GM12878 (cell line): ENCODE results near the gene MTRFR. TPM values are rescaled to one million over a fixed set of nuclear protein-coding genes. Genes with fewer than 3 reads are reported as not detected.
A peak's percentile ranks its signal among the peaks of the same experiment; 100 is the strongest.

Source experiments
- ATAC-seq: fragments of 200-7000 bp; cut with Tn5 transposase; 3 replicates; pipeline ENCODE4 v1.9.1; 2020; ENCODE audit warnings: mild to moderate bottlenecking, moderate library complexity
- BruUV-seq: library from RNA; stranded (reverse); fragments of 400-500 nt; replicated peaks from 2 replicates; lab custom pipeline; 2021; lab: Mats Ljungman, UMichigan
- CTCF ChIA-PET: fragments of 300-600 bp; sonication (Branson Sonifier 250); formaldehyde crosslinking; extraction: SDS; loops from one replicate; lab custom pipeline; 2021; ENCODE audit warnings: inconsistent platforms; lab: Yijun Ruan, JAX
- POLR2A ChIA-PET: fragments of 350-600 bp; formaldehyde crosslinking; extraction: SDS; loops from one replicate; lab custom pipeline; 2021; ENCODE audit warnings: inconsistent platforms; lab: Charles Lee
- RAD21 ChIA-PET: fragments of 300-600 bp; sonication (Branson Sonifier 250); formaldehyde crosslinking; loops from one replicate; lab custom pipeline; 2023; ENCODE audit warnings: antibody characterized with exemption; ENCODE audit not compliant: unreplicated experiment; lab: Charles Lee
- SMC1A ChIA-PET: fragments of 300-600 bp; sonication (Branson Sonifier 250); formaldehyde crosslinking; loops from one replicate; lab custom pipeline; 2023; ENCODE audit not compliant: unreplicated experiment, uncharacterized antibody; lab: Charles Lee
- DNase-seq: peaks from one replicate; pipeline ENCODE4 v3.0.0-alpha.2; 2011; ENCODE audit warnings: low read depth, low spot score
- FAIRE-seq: peaks from 3 replicates; lab custom pipeline; 2011; peaks lifted over from hg19 to GRCh38; lab: Jason Lieb, UNC
- H2AFZ ChIP-seq: 2 replicates; pipeline ENCODE4 v1.6.0; 2011; ENCODE audit warnings: low read depth, low read length, control low read depth; ENCODE audit not compliant: control insufficient read depth
- H3K27ac ChIP-seq: 2 replicates; pipeline ENCODE4 v1.5.1; 2011; ENCODE audit warnings: control low read depth; ENCODE audit not compliant: control insufficient read depth, insufficient read depth
- H3K27me3 ChIP-seq, 2 experiments: replicated peaks in 1 of 2; 2 replicates each; pipeline versions ENCODE4 v1.6.0 to v1.6.1; 2011; ENCODE audit warnings: low read length in 1 of 2; ENCODE audit not compliant: control insufficient read depth in 2 of 2, insufficient read depth in 2 of 2
- H3K36me3 ChIP-seq, 2 experiments: 2 replicates each; pipeline ENCODE4 v1.5.1; 2011; ENCODE audit warnings: low read length in 1 of 2; ENCODE audit not compliant: control insufficient read depth in 2 of 2, insufficient read depth in 2 of 2
- H3K4me1 ChIP-seq: 2 replicates; pipeline ENCODE4 v1.6.1; 2011; ENCODE audit warnings: mild to moderate bottlenecking, low read length, moderate library complexity, mixed read lengths; ENCODE audit not compliant: control insufficient read depth, insufficient read depth
- H3K4me2 ChIP-seq: 2 replicates; pipeline ENCODE4 v1.6.0; 2011; ENCODE audit warnings: control low read depth; ENCODE audit not compliant: control insufficient read depth, insufficient read depth
- H3K4me3 ChIP-seq: fragments of 200-600 bp; sonication (generic); 2 replicates; pipeline ENCODE4 v1.5.1; 2016
- H3K79me2 ChIP-seq: 2 replicates; pipeline ENCODE4 v1.6.0; 2011; ENCODE audit warnings: low read length; ENCODE audit not compliant: control insufficient read depth, insufficient read depth
- H3K9ac ChIP-seq: 2 replicates; pipeline ENCODE4 v1.8.0; 2011; ENCODE audit warnings: low read length, control low read depth, mixed read lengths; ENCODE audit not compliant: control insufficient read depth, insufficient read depth
- H3K9me3 ChIP-seq: replicated peaks from 3 replicates; pipeline ENCODE4 v1.5.1; 2011; ENCODE audit warnings: mild to moderate bottlenecking, low read length; ENCODE audit not compliant: control insufficient read depth, insufficient read depth
- H4K20me1 ChIP-seq: 2 replicates; pipeline ENCODE4 v1.6.0; 2011; ENCODE audit not compliant: control insufficient read depth, insufficient read depth
- DPF2 ChIP-seq: fragments of 450-650 bp; IDR thresholded peaks from 2 replicates; pipeline ENCODE4 v1.6.1; 2017; ENCODE audit warnings: mild to moderate bottlenecking
- FOXK2 ChIP-seq: fragments of 450-650 bp; IDR thresholded peaks from 2 replicates; pipeline ENCODE4 v1.6.1; 2017; ENCODE audit warnings: mild to moderate bottlenecking, moderate library complexity
- RFX5 ChIP-seq: IDR thresholded peaks from 2 replicates; pipeline ENCODE4 v1.6.1; 2011; ENCODE audit warnings: low read depth, low read length, improper control_type of control experiment
- STAT1 ChIP-seq: fragments of 450-650 bp; conservative IDR thresholded peaks from 2 replicates; pipeline ENCODE4 v1.6.1; 2014; ENCODE audit warnings: antibody characterized with exemption, mild to moderate bottlenecking
- YY1 ChIP-seq: IDR thresholded peaks from 2 replicates; pipeline ENCODE4 v1.6.1; 2011; ENCODE audit warnings: low read depth, mild to moderate bottlenecking, low read length
- ZZZ3 ChIP-seq: IDR thresholded peaks from 2 replicates; pipeline ENCODE4 v1.6.1; 2011; ENCODE audit warnings: low read depth; ENCODE audit not compliant: control insufficient read depth, insufficient read length
- WGBS: methylation state at CpG from one replicate; pipeline ENCODE4 v1.1.6; 2016; ENCODE audit warnings: low lambda C conversion rate; ENCODE audit not compliant: insufficient replicate concordance, insufficient coverage; ENCODE audit errors: missing lambda C conversion rate; 5-methylcytosine and 5-hydroxymethylcytosine counted together
- in situ Hi-C: fragments of 300-500 bp; cut with MboI; formaldehyde crosslinking; loops from 9 replicates; pipeline ENCODE4 v1.14.3; 2018; ENCODE audit warnings: mixed read lengths
- intact Hi-C: fragments of 100-400 bp; cut with micrococcal nuclease; formaldehyde crosslinking; loops from one replicate; pipeline ENCODE4 v1.14.2; 2022; ENCODE audit not compliant: unreplicated experiment
- polyA plus RNA-seq, 11 experiments: library from polyadenylated mRNA; depleted of rRNA in 4 of 11; unstranded in 6 of 11; stranded (reverse) in 5 of 11; fragments of >200 nt; fragmentation: Nextera tagmentation in 4 of 11; fragmentation: Illumina TruSeq in 1 of 11; extraction: Ambion mirVana in 4 of 11; extraction: Trizol in 1 of 11; gene quantifications; 1 replicate in 1 of 11; 2 replicates in 10 of 11; pipeline versions ENCODE4 v1.2.1 to v1.2.3, GENCODE V29; 2011 to 2016; ENCODE audit warnings: inconsistent platforms in 2 of 11, missing spikeins in 2 of 11, low read depth in 1 of 11
- total RNA-seq, 4 experiments: library from RNA; depleted of rRNA in 3 of 4; stranded (reverse); fragments of >200 nt in 3 of 4; fragmentation: Illumina TruSeq in 1 of 4; extraction: Trizol in 1 of 4; gene quantifications; 2 replicates each; pipeline versions ENCODE4 v1.2.1 to v1.2.3, GENCODE V29; 2013 to 2021
- TF ChIP-seq, protein P1 (sequence below), 3 experiments: IDR thresholded peaks in 2 of 3; conservative IDR thresholded peaks in 1 of 3; 2 replicates each; pipeline ENCODE4 v1.5.1; 2011; ENCODE audit warnings: low read depth in 3 of 3, low read length in 3 of 3, mild to moderate bottlenecking in 3 of 3, control low read depth in 2 of 3, moderate library complexity in 2 of 3, inconsistent platforms in 1 of 3, mixed read lengths in 1 of 3; ENCODE audit not compliant: control insufficient read depth in 2 of 3, insufficient read depth in 1 of 3; ENCODE audit errors: extremely low read depth in 1 of 3
- TF ChIP-seq, protein P2 (sequence below): IDR thresholded peaks from 2 replicates; pipeline ENCODE4 v1.6.1; 2011; ENCODE audit warnings: borderline replicate concordance, low read depth, mild to moderate bottlenecking, moderate library complexity, low read length; ENCODE audit not compliant: insufficient read depth, poor library complexity, severe bottlenecking

Gene MTRFR
- total and polyA plus RNA-seq, 10 of the 15 experiments (the other 5 are each of a cell fraction or from before 2014, with no cell fraction given), result 12.2 to 33.4 (median 24.8) TPM

DNA sequence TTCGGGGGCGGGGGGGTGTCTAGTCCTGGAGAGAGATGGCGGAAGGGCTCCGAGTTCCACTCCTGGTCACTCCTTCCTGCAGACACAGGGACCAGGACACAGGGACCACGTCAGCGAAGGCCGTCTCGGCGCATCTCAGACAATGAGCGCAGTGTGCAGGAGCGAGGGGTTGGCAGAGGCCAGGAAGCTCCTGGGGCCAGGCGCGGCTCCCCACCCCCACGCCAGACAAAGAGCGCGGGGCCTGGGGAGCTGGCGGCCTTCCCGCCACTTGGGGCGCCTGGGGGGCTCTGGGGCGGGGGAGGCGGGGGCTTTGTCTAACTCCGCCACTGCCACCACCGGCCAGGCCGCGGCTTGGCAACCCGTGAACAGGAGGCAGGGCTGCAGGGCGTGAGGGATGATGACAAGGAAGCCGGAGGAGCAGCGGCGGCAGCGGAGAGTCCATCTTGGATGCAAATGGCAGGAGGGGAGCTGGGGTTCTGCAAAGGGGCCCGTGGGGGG is 36.2 kb downstream of the MTRFR start (continued):
- TF ChIP-seq, protein P1, sequence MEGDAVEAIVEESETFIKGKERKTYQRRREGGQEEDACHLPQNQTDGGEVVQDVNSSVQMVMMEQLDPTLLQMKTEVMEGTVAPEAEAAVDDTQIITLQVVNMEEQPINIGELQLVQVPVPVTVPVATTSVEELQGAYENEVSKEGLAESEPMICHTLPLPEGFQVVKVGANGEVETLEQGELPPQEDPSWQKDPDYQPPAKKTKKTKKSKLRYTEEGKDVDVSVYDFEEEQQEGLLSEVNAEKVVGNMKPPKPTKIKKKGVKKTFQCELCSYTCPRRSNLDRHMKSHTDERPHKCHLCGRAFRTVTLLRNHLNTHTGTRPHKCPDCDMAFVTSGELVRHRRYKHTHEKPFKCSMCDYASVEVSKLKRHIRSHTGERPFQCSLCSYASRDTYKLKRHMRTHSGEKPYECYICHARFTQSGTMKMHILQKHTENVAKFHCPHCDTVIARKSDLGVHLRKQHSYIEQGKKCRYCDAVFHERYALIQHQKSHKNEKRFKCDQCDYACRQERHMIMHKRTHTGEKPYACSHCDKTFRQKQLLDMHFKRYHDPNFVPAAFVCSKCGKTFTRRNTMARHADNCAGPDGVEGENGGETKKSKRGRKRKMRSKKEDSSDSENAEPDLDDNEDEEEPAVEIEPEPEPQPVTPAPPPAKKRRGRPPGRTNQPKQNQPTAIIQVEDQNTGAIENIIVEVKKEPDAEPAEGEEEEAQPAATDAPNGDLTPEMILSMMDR (IDR thresholded peaks at IDR 0.05 in 2 of 3, conservative IDR thresholded peaks at IDR 0.05 in 1 of 3; ENCODE audit: control insufficient read depth in 2 of 3, extremely low read depth in 1 of 3, insufficient read depth in 1 of 3, low read depth in 3 of 3, low read length in 3 of 3), result peak in 2 of 3 experiments; percentile 19 to 21; a peak in 2 of 6 replicates
- no peak for TF ChIP-seq FOXK2
- TF ChIP-seq ZZZ3, result no peak
- TF ChIP-seq DPF2, result no peak
- TF ChIP-seq, protein P2, sequence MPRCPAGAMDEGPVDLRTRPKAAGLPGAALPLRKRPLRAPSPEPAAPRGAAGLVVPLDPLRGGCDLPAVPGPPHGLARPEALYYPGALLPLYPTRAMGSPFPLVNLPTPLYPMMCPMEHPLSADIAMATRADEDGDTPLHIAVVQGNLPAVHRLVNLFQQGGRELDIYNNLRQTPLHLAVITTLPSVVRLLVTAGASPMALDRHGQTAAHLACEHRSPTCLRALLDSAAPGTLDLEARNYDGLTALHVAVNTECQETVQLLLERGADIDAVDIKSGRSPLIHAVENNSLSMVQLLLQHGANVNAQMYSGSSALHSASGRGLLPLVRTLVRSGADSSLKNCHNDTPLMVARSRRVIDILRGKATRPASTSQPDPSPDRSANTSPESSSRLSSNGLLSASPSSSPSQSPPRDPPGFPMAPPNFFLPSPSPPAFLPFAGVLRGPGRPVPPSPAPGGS, result no peak
- TF ChIP-seq YY1, result peak; percentile 83

DNA sequence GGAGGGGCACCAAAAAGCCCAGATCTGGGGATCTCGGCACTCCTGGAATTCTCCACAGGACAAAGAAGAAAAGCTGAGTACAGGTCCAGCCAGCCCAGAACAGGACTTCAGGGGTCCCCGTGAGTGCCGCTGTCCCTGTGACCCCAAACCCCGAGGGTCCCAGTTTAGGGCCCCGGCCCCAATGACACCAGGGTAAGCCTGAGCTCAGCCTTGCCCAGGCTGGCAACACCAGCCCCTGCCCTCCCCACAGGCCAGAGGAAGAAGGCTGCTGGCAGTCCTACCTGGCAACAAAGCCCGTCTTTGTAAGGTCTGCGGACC is 36.6 kb downstream of the MTRFR start:
- ChIA-PET RAD21 (interaction anchor here (0.8 to 1.5 kb wide), 5 partner anchors 32 to 312 kb away, joined by 3 to 4 read pairs (median 4); no protein-coding TSS in a partner anchor), CTCF (interaction anchor here (0.6 to 2.1 kb wide), 10 partner anchors 18 to 350 kb away, joined by 3 to 9 read pairs (median 4); partner anchors contain the start of genes MPHOSPH9, MTRFR and TMED2), SMC1A (interaction anchor here (0.9 to 1.1 kb wide), 4 partner anchors 46 to 312 kb away, joined by 3 to 4 read pairs (median 4); no protein-coding TSS in a partner anchor), POLR2A (interaction anchor here (1.5 to 1.8 kb wide), 2 partner anchors 96 to 352 kb away, joined by 4 to 5 read pairs; no protein-coding TSS in a partner anchor)
- intact Hi-C loops, result loop anchor here (2.0 kb wide), 2 partner anchors 199 to 313 kb away; no protein-coding TSS in a partner anchor
- peak overlapping the region; percentile 82 for H3K27ac ChIP-seq
- in situ Hi-C loops, result loop anchor here (5.0 kb wide), 1 partner anchor 312 kb away; the partner anchor contains the start of gene TMED2
- FAIRE-seq (peak; percentile 44), DNase-seq (no peak), ATAC-seq (peak; percentile 28)
- H2AFZ ChIP-seq, result peak overlapping the region; percentile 69
- peak overlapping the region; percentile 95 for H3K4me3 ChIP-seq
- peak overlapping the region; percentile 93 for H3K9ac ChIP-seq
- no peaks in the 10 kb centered on the region for H3K27me3 ChIP-seq
- H3K36me3 ChIP-seq, result no peaks in the 10 kb centered on the region; a peak in 1 of 4 replicates
- H3K79me2 ChIP-seq, result peaks cover 27% of the 10 kb centered on the region
- no peaks in the 10 kb centered on the region for H3K9me3 ChIP-seq
- peak overlapping the region; percentile 84 for H3K4me2 ChIP-seq
- TF ChIP-seq RFX5 (peak; percentile 53; the same call in 1 of the 2 replicates), STAT1 (no peak)
- peaks cover 17% of the 10 kb centered on the region for H3K4me1 ChIP-seq
- no peaks in the 10 kb centered on the region for H4K20me1 ChIP-seq
- whole genome bisulfite sequencing, result 2% methylated on average over 4 of the region's 7 CpGs
- BruUV-seq, result TSS peak; percentile 72
